Stimulated activated CD8-positive, alpha-beta memory T cell treated with anti-CD3 and anti-CD28 coated beads, Interleukin-7, amount 100 ng/mL, for 4 hours (primary cell): Measurements from ENCODE around the gene IRAG1.

Experiments
- DNase-seq, 2 donors: peaks; one replicate each; pipeline ENCODE4 v3.0.0-alpha.2; 2020; ENCODE audit warnings: low read depth in 2 of 2

IRAG1 gene

GRCh38 chr11:10669258-10670033, 24.1 kb downstream of the IRAG1 start:
- no peak for DNase-seq

DNA sequence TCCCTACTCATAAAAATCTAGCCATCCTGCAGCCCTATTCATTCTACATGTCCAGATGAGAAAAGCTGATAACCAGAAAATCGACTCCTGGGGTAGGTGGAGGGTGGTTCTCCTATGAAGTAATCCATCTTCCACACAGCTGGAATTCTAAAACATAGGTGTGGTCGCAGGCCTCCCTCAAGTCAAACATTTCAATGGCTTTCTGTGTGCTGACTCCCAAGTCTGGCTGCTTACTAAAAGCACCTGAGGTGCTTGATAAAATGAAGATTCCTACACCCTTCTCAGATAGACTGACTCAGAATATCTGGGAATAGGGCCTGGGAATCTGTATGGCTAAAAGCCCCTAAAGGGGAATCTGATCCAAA, 26.1 kb downstream of the IRAG1 start:
- DNase-seq: no peak

GRCh38 chr11:10666556-10667520, 26.7 kb downstream of the IRAG1 start:
- no peak for DNase-seq

GRCh38 chr11:10664496-10664895, 29.1 kb downstream of the IRAG1 start:
- DNase-seq: no peak

GRCh38 chr11:10663990-10664389, 29.6 kb downstream of the IRAG1 start:
- no peak for DNase-seq

- DNase-seq: no peak
Observed at GRCh38 chr11:10663365-10663764, 30.2 kb downstream of the IRAG1 start.

GRCh38 chr11:10660323-10660722, 33.2 kb downstream of the IRAG1 start:
- no peak for DNase-seq

DNA sequence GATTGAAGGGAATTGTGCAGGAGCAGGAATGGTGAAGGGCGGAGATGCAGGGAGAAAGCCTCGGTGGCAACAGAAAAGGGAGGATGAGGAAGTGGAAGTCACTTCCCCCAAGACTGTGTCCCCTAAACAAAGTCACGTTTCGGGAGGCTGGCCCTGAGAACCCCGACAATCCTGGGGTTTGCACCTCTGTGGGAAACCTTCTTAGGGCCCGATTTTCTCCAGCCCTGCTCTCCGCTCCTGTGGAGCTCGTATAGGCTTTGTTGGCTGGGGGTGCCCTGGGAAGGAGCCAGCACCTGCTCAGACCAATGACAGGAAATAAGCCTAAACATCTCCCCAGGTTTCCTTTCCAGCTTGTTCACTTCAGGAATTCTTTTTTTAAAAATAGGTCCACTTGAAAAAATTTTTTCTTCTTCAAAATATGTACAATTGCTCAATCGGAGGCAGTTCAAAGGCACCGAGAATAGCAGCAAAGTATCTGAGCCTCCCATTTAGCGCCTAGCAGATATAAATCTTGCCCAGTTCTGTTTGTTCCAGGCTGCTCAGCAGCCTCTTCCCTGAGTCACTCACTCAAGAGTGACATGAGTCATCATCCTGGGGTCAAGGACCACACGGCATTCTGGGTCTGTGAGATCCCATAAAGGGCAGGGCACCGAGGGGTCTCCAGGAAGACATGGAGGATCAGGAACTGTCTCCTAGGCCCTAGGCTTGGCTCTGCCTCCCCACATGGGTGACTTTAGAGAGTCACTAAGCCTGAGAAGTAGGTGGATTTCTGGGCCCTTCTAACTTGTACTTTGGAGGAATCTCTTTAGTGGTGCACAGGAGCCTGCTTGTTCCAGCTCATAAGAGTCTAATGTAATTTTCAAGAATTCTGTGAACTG, 34.0 kb downstream of the IRAG1 start:
- DNase-seq: no peak

DNA sequence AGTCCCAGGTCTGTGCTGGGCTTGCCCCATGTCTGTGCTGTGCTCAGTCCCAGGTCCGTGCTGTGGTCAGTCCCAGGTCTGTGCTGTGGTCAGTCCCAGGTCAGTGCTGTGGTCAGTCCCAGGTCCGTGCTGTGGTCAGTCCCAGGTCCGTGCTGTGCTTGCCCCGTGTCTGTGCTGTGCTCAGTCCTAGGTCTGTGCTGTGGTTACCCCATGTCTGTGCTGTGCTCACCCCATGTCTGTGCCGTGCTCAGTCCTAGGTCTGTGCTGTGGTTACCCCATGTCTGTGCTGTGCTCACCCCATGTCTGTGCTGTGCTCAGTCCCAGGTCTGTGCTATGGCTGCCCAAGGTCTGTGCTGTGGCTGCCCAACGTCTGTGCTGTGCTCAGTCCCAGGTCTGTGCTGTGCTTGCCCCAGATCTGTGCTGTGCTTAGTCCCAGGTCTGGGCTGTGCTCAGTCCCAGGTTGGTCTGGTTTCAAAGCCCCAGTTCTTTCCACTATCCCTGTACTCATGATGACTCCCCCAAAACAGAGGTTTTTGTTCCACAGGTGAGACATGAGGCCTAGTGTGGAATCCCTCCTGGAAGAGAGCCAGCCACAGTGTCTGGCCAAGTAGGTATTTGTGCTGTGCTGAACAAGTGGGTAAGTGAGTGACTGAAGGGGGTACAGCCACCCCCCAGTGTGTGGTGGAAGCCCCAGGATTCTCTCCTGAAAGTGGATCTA, 34.8 kb downstream of the IRAG1 start:
- no peak for DNase-seq

DNA sequence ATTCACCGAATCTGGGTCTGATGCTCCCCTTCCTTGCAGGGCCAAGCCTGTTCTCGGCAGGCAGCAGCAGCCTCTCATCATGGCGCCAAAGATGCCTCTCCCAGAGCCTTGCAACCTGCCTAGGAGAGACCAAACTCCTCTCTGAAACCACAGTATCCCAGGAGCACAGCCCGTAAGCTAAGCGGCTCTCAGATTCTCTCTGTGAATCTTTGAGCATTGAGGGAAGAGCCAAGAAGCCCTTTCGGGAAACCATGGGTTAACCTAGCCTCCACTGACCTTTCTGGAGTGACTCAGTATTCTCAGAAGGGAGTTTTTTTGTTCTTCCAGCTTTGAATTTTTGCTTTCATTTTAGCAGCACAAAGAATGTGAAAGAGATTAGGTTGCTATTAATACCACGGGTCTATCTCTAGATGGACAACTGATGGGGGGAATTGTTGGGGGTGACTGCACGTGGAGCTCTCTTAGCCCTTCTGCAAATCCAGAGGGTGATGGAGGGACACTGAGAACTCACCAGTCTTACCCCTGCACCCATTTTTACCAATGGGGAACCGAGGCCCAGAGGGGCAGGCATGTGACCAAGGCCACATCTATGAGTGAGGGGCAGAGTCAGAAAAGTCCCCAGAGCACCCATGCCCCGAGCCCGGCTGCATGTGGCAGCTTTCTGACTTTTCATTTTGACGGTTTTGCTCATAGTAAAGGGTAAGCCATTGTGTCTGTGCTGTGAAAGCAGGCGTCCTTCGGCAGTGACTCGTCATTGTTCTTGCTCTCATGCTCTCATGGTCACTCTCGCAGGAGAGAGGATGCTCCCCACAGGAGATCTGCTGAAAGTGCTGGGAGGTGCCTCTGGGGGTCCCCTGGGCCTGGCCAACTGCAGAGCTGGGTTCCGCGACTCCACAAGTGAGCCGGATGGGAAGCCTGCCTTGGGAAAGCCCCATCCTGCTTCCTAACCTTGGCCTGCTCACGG, 36.0 kb downstream of the IRAG1 start:
- DNase-seq: no peak

DNA sequence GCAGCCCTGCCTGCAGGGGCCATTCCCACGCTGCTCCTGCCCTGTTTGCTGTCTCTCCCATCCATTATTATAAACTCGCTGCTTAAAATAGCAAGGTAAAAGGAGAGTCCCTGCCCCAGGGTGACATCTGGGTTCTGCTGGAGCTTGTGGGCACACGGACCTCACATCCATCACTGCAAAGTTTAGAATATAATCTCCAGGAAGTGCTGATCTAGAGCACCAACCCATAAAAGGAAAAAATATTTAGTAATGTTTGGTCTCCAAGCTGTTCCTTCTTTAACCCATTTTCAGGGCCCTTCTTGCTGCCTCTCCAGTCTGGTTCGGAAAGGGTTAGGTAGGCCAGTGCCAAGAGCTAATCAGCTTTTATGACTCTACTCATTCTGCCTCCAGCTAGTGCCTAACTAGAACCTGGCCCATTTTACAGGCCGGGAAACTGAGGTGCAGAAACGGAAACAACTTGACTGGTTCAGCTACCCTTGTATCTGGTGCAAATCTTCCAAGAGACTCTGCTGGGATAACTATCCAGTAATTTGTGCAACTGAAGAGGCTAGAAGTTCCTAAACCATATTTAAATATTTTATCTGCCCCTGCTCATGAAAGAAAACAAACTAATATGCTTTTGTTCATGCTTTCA, 37.5 kb downstream of the IRAG1 start:
- no peak for DNase-seq

DNA sequence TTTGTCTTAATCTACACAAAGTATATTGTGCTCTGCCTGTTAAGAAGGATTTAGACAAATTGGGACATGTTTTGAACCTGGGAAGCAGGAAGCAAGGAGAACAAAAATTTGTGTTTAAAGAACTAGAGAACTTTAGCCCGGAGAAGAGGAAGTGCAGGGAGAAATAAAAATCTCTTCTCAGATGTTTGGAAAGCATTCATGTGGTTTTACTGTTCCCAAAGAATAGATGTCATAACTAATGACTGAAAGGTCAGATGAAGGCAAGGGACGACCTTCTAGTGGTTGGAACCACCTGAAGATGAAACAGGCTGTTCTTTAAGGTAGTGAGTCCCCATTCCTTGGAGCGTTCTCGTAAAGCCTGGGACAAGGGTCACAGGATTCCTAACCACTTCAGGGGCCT, 38.3 kb downstream of the IRAG1 start:
- DNase-seq: no peak

GRCh38 chr11:10654811-10655150, 38.8 kb downstream of the IRAG1 start:
- DNase-seq: no peak

- peak in 1 of 2 donors; percentile 10 for DNase-seq
Observed at GRCh38 chr11:10653946-10654810, 39.4 kb downstream of the IRAG1 start.

DNA sequence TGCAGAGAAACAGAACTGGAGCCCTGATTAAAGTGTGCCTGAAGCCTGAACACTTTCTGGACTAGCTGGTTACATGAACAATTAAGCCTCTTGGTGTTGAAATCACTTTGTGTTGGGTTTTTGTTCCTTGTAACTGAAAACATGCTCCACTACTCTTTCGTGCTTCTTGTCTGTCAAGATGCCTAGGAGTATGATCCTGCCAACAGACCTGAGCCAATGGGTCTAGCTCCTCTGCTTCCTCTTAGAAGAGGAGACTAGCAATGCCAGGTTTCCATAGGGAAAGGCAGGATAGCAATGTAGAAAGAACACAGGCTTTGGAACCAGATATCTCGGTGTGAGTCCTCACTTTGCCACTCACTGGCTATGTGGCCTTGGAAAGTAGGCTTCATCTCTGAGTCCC, 40.3 kb downstream of the IRAG1 start:
- no peak for DNase-seq

GRCh38 chr11:10651656-10652361, 41.7 kb downstream of the IRAG1 start:
- DNase-seq: no peak

DNA sequence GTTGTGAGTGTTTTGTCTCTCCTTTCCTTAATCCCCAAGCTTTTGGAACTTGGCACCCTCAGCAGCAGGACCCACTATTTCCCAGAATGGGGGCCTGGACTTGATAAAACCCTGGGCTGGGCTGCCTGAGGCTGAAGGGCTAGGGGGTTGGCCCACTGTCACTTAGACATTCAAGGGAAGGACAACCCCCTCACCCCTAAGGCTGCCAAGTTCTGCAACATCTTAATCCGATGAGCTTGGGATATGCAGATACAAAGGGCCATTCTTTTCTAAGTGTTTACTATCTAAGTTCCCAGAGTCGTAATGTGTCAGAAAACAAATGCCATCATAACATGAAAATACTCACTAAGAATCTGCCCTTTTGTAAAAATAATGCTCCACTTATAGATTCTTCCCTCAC, 42.9 kb downstream of the IRAG1 start:
- DNase-seq: no peak

DNA sequence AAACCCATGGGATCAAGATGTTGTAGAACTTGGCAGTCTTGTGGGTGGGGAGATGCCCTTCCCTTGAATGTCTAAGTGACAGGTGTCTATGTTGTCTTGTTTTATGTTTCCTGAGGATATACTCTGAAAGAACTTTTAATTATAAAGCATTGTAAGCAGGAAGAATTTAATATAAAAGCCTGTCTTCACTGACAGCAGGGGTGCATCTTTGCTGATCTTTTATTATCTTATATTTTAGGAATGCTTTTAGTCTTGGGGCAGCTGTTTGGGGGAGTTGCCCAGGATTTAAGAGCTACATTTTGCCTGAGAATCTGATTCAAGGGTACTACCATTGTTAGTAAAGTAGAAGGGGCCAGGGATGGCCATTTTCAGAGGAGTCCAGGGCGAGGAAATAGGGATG, 43.4 kb downstream of the IRAG1 start:
- DNase-seq: no peak
